BLaER1 treated with 17β-estradiol and CSF1 and Interleukin-3, amounts not matched to agents 10 nM and 100 nM (cell line): Measurements from ENCODE around the gene TRIM2.

Source experiments
- H3K27ac ChIP-seq, 11 experiments: shearing (Covaris generic); formaldehyde crosslinking; 2 replicates each; pipeline ENCODE4 v1.8.1; 2022
- H3K27me3 ChIP-seq, 11 experiments: shearing (Covaris generic); formaldehyde crosslinking; 2 replicates each; pipeline ENCODE4 v1.8.1; 2022
- H3K36me3 ChIP-seq, 11 experiments: shearing (Covaris generic); formaldehyde crosslinking; 2 replicates each; pipeline ENCODE4 v1.8.1; 2022
- H3K4me1 ChIP-seq, 10 experiments: shearing (Covaris generic); formaldehyde crosslinking; 2 replicates each; pipeline ENCODE4 v1.8.1; 2022
- H3K4me2 ChIP-seq, 11 experiments: shearing (Covaris generic); formaldehyde crosslinking; 2 replicates each; pipeline ENCODE4 v1.8.1; 2022
- H3K4me3 ChIP-seq, 10 experiments: shearing (Covaris generic); formaldehyde crosslinking; 2 replicates each; pipeline ENCODE4 v1.8.1; 2022
- H3K9ac ChIP-seq, 11 experiments: shearing (Covaris generic); formaldehyde crosslinking; 2 replicates each; pipeline ENCODE4 v1.8.1; 2022
- H3K9me3 ChIP-seq, 11 experiments: shearing (Covaris generic); formaldehyde crosslinking; replicated peaks in 1 of 11; 2 replicates each; pipeline ENCODE4 v1.8.1; 2022
- H4K20me1 ChIP-seq, 11 experiments: shearing (Covaris generic); formaldehyde crosslinking; 2 replicates each; pipeline ENCODE4 v1.8.1; 2022
- Cebpa-rat ChIP-seq, 11 experiments: shearing (Covaris generic); IDR thresholded peaks; 2 replicates each; pipeline ENCODE4 v1.8.1; 2022

Gene TRIM2

DNA sequence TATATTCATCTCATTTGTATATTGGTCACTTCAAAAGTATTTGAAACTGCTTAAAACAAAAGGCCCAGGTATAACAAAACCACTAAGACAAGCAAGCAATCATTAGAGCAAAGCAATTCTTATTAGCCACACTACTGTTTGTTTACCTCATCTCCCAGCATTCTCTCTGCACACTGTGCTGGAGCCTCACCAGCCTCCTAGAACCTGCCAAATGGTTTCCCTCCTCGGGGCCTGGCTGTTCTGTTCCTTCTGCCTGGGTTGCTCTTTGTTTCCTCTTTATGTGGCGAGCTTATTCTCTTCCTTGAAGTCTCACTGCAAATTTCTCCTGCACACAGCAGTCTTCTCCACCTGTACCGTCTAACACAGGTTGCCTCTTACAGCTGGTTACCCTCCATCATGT is 72.7 kb downstream of the TRIM2 start:
- H3K27ac ChIP-seq = no peak overlapping the region

DNA sequence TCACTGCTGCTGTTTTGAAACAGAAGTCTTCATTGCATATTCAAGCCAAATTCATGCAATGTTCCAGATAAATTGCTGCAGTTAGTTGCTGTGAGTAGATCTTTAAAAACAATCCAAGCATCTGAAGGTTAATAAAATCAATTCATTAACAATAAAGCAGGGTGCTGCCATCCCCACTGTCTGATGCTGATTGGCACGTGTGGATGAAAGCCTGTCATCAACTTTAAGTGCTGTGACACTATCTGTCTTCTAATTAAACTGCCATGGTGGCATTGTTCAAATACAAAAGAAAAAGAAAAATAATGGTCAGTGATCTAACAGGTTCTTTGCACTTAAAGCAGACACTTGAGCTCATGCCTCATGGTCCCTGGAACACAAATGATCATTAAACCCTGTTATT is 77.2 kb downstream of the TRIM2 start:
- Histone ChIP-seq H4K20me1 (no peaks in the 10 kb centered on the region), H3K27ac (no peak overlapping the region), H3K36me3 (peaks cover 0 to 6% (median 0%) of the 10 kb centered on the region in 11 experiments; a peak in 1 of 22 replicates), H3K27me3 (no peaks in the 10 kb centered on the region), H3K9me3 (peaks cover 20 to 33% (median 27%) of the 10 kb centered on the region in 11 experiments), H3K4me2 (no peak overlapping the region), H3K4me1 (0 out of 20 replicates have a peak, but pooled peaks cover 0 to 3% (median 0%) of the 10 kb centered on the region in 10 experiments), H3K9ac (no peak overlapping the region), H3K4me3 (no peak overlapping the region)
- TF ChIP-seq Cebpa-rat (IDR thresholded peaks at IDR 0.05) = no peak

More for the DNA sequence above, 72.7 kb downstream of the TRIM2 start:
- no peak overlapping the region for H3K9ac ChIP-seq
- no peaks in the 10 kb centered on the region for H3K27me3 ChIP-seq
- H3K9me3 ChIP-seq = peaks cover 0 to 3% (median 0%) of the 10 kb centered on the region in 11 experiments; a peak in 3 of 22 replicates
- TF ChIP-seq Cebpa-rat (IDR thresholded peaks at IDR 0.05) = no peak
- no peak overlapping the region for H3K4me3 ChIP-seq
- 0 out of 20 replicates have a peak, but pooled peaks cover 0 to 3% (median 0%) of the 10 kb centered on the region in 10 experiments for H3K4me1 ChIP-seq
- 0 out of 22 replicates have a peak, but pooled peaks cover 0 to 3% (median 0%) of the 10 kb centered on the region in 11 experiments for H3K36me3 ChIP-seq
- peak overlapping the region in 1 of 11 experiments; percentile 11; a peak in 1 of 22 replicates for H3K4me2 ChIP-seq
- H4K20me1 ChIP-seq = no peaks in the 10 kb centered on the region

DNA sequence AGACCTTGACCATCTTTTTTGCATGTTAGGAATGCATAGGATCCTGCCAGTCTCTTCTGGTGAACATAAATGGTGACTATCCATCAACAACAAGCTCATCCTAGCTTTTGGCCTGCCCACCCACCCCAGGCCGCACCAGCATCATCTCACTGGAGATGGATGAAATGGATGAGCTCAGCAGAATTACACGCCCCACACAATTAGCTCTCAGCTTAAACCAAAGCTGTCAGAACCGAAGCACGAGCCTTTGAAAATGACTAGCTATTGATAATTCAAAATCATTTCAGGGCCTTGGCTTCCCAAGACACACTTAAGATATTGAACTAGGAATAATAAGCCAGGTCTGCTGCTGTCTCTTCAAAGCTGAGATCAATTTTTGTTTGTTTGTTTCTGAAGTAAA is 77.8 kb downstream of the TRIM2 start:
- 0 out of 20 replicates have a peak, but pooled peaks cover 0 to 3% (median 0%) of the 10 kb centered on the region in 10 experiments for H3K4me1 ChIP-seq
- H3K9ac ChIP-seq = no peak overlapping the region
- no peak overlapping the region for H3K4me3 ChIP-seq
- H3K4me2 ChIP-seq = no peak overlapping the region
- no peaks in the 10 kb centered on the region for H3K27me3 ChIP-seq
- H4K20me1 ChIP-seq = no peaks in the 10 kb centered on the region
- peaks cover 20 to 33% (median 27%) of the 10 kb centered on the region in 11 experiments for H3K9me3 ChIP-seq
- TF ChIP-seq Cebpa-rat (IDR thresholded peaks at IDR 0.05) = no peak
- H3K36me3 ChIP-seq = peaks cover 0 to 6% (median 0%) of the 10 kb centered on the region in 11 experiments; a peak in 1 of 22 replicates
- no peak overlapping the region for H3K27ac ChIP-seq

- Histone ChIP-seq H3K9ac (no peak overlapping the region), H3K4me1 (no peaks in the 10 kb centered on the region), H3K36me3 (peaks cover 0 to 6% (median 0%) of the 10 kb centered on the region in 11 experiments; a peak in 1 of 22 replicates), H3K4me3 (no peak overlapping the region), H4K20me1 (no peaks in the 10 kb centered on the region), H3K27ac (no peak overlapping the region), H3K27me3 (no peaks in the 10 kb centered on the region), H3K9me3 (peaks cover 24 to 37% (median 30%) of the 10 kb centered on the region in 11 experiments), H3K4me2 (no peak overlapping the region)
- TF ChIP-seq Cebpa-rat (IDR thresholded peaks at IDR 0.05) = no peak
These were observed 79.0 kb downstream of the TRIM2 start for GRCh38 chr4:153283260-153283659.

DNA sequence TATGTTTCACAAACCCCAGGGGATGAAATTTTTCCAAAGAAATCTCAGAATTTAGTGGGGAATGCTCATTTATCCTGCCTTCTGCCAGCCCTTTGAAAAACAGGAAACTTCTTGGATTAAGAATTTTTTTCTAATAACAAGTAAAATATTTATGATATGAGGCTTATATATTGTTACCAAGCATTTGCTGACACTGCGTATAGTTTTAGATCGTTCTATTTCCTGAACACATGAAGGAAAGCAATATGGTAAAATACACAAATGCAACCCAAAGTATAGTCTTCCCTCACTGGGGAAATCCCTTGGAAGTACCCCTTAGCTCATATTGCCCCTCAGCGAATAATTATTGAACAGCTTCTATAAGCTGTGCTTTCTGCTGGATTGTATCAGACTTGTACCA is 85.9 kb downstream of the TRIM2 start:
- no peak overlapping the region for H3K4me2 ChIP-seq
- no peak overlapping the region for H3K4me3 ChIP-seq
- no peak overlapping the region for H3K27ac ChIP-seq
- no peaks in the 10 kb centered on the region for H3K27me3 ChIP-seq
- H3K36me3 ChIP-seq = 0 out of 22 replicates have a peak, but pooled peaks cover 0 to 2% (median 0%) of the 10 kb centered on the region in 11 experiments
- H3K9ac ChIP-seq = no peak overlapping the region
- no peak for TF ChIP-seq Cebpa-rat (IDR thresholded peaks at IDR 0.05)
- no peaks in the 10 kb centered on the region for H4K20me1 ChIP-seq
- H3K9me3 ChIP-seq = peaks cover 7 to 20% (median 14%) of the 10 kb centered on the region in 11 experiments; a peak in 18 of 22 replicates
- H3K4me1 ChIP-seq = peaks cover 0 to 9% (median 0%) of the 10 kb centered on the region in 10 experiments; a peak in 3 of 20 replicates

DNA sequence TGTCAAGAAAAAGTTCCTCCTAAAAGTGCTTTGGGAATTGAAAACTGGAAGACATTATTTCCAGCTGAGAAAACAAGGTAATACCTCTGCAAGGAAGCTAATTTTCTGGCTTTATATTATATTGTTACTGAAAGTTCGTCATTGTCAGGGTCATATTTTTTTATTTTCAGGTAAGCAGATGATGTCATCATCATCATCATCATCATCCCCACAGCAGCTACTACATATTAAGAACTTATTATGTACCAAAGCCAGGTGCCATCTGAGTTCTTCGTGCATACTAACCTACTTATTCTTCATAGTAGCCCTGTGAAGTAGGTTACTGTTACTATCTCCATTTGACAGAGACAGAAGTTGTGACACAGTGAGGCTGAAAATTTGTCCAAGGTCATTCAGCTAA is 87.3 kb downstream of the TRIM2 start:
- no peak for TF ChIP-seq Cebpa-rat (IDR thresholded peaks at IDR 0.05)

GRCh38 chr4:153292897-153293741 is 88.9 kb downstream of the TRIM2 start:
- no peaks in the 10 kb centered on the region for H4K20me1 ChIP-seq
- peak overlapping the region in 2 of 11 experiments; percentile 7 to 15; a peak in 2 of 22 replicates for H3K4me2 ChIP-seq
- H3K9ac ChIP-seq = no peak overlapping the region
- no peak overlapping the region for H3K27ac ChIP-seq
- no peaks in the 10 kb centered on the region for H3K27me3 ChIP-seq
- H3K4me3 ChIP-seq = no peak overlapping the region
- peaks cover 6 to 23% (median 10%) of the 10 kb centered on the region in 11 experiments; a peak in 15 of 22 replicates for H3K9me3 ChIP-seq
- peaks cover 9 to 21% (median 14%) of the 10 kb centered on the region in 10 experiments for H3K4me1 ChIP-seq
- 0 out of 22 replicates have a peak, but pooled peaks cover 0 to 4% (median 0%) of the 10 kb centered on the region in 11 experiments for H3K36me3 ChIP-seq
- no peak for TF ChIP-seq Cebpa-rat (IDR thresholded peaks at IDR 0.05)

More for the DNA sequence above, 87.3 kb downstream of the TRIM2 start:
- H3K4me3 ChIP-seq = no peak overlapping the region
- 0 out of 22 replicates have a peak, but pooled peaks cover 0 to 4% (median 0%) of the 10 kb centered on the region in 11 experiments for H3K36me3 ChIP-seq
- H3K4me1 ChIP-seq = peaks cover 9 to 19% (median 12%) of the 10 kb centered on the region in 10 experiments
- H3K9me3 ChIP-seq = peaks cover 7 to 25% (median 14%) of the 10 kb centered on the region in 11 experiments; a peak in 15 of 22 replicates
- H4K20me1 ChIP-seq = no peaks in the 10 kb centered on the region
- no peaks in the 10 kb centered on the region for H3K27me3 ChIP-seq
- no peak overlapping the region for H3K4me2 ChIP-seq
- H3K9ac ChIP-seq = no peak overlapping the region
- H3K27ac ChIP-seq = no peak overlapping the region

DNA sequence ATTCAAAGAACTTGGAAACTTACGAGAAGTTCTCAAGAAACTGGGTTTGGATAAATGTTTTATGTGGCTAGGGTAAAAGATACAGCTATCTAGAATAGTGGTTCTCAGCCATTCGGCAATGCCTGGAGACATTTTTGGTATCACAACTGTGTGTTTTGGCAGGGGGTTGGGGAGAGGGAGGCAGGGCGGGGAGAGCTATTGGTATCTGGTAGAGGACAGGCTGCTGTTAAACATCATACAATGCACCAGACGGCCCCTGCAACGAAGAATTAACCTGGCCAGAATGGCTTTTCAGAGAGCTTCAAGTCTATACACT is 89.5 kb downstream of the TRIM2 start:
- peaks cover 9 to 21% (median 14%) of the 10 kb centered on the region in 10 experiments for H3K4me1 ChIP-seq
- peaks cover under 1 to 17% (median 8%) of the 10 kb centered on the region in 11 experiments; a peak in 12 of 22 replicates for H3K9me3 ChIP-seq
- no peak overlapping the region for H3K27ac ChIP-seq
- peak overlapping the region in 1 of 11 experiments; percentile 7; a peak in 1 of 22 replicates for H3K4me2 ChIP-seq
- H3K36me3 ChIP-seq = 0 out of 22 replicates have a peak, but pooled peaks cover 0 to 4% (median 0%) of the 10 kb centered on the region in 11 experiments
- no peak overlapping the region for H3K9ac ChIP-seq
- no peak overlapping the region for H3K4me3 ChIP-seq
- H4K20me1 ChIP-seq = no peaks in the 10 kb centered on the region
- H3K27me3 ChIP-seq = no peaks in the 10 kb centered on the region
- TF ChIP-seq Cebpa-rat (IDR thresholded peaks at IDR 0.05) = no peak

DNA sequence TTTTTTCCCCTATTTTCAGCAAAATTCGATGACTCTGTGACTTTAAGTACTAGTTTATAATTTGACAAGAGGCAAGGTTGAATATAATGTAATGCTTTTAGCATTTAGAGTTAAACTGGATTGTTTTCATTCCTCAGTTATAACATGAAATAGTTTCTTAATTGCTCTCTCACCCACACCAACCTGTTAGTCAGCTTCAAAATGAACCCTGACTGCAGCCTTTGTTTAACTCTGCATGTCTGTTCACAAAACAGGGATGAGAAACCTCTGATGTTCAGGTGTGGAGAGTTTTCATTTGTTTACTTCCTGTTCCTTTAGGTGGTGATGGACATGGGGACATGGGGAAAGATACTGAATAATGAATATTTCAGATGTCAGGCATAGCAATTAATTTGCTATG is 90.4 kb downstream of the TRIM2 start:
- TF ChIP-seq Cebpa-rat (IDR thresholded peaks at IDR 0.05) = no peak
- Histone ChIP-seq H3K27ac (no peak overlapping the region), H3K27me3 (no peaks in the 10 kb centered on the region), H3K9me3 (peaks cover 8 to 16% (median 12%) of the 10 kb centered on the region in 11 experiments), H3K9ac (no peak overlapping the region), H3K4me2 (no peak overlapping the region), H3K36me3 (peaks cover 0 to 8% (median 3%) of the 10 kb centered on the region in 11 experiments; a peak in 4 of 22 replicates), H3K4me3 (no peak overlapping the region), H4K20me1 (no peaks in the 10 kb centered on the region), H3K4me1 (peaks cover 9 to 21% (median 14%) of the 10 kb centered on the region in 10 experiments)
